SK-N-SH (cell line): ENCODE results near the gene SOBP. TPM values are rescaled to one million over a fixed set of nuclear protein-coding genes. Genes with fewer than 3 reads are reported as not detected.

Experiments used
- CTCF ChIA-PET: fragments of 300-600, 350-600 bp; formaldehyde crosslinking; extraction: SDS; loops from one replicate; lab custom pipeline; 2021; lab: Yijun Ruan, JAX
- POLR2A ChIA-PET: fragments of 350-600 bp; sonication (Branson Sonifier 250); formaldehyde crosslinking; extraction: SDS; loops from one replicate; lab custom pipeline; 2020; ENCODE audit warnings: antibody characterized with exemption, inconsistent platforms; lab: Yijun Ruan, JAX
- DNase-seq: peaks from one replicate; pipeline ENCODE4 v3.0.0; 2012
- H2AFZ ChIP-seq: fragments of 200-600 bp; sonication (generic); 2 replicates; pipeline ENCODE4 v1.8.1; 2016; ENCODE audit warnings: antibody characterized with exemption, mild to moderate bottlenecking, low read depth
- H3F3A ChIP-seq: fragments of 200-600 bp; sonication (generic); replicated peaks from 2 replicates; pipeline ENCODE3; 2016; ENCODE audit warnings: antibody characterized with exemption, mild to moderate bottlenecking; ENCODE audit not compliant: insufficient read depth
- H3K27ac ChIP-seq, 2 experiments: fragments of 200-500 bp in 1 of 2; fragments of 200-600 bp in 1 of 2; sonication (Bioruptor generic) in 1 of 2; sonication (generic), shearing (Covaris generic) in 1 of 2; 2 replicates each; pipeline versions ENCODE4 v1.5.1 to v1.6.1; 2014 to 2016; ENCODE audit warnings: low read depth in 2 of 2, inconsistent platforms in 1 of 2, low read length in 1 of 2, mild to moderate bottlenecking in 1 of 2, mixed read lengths in 1 of 2
- H3K27me3 ChIP-seq: fragments of 200-600 bp; sonication (generic), shearing (Covaris generic); 2 replicates; pipeline ENCODE4 v1.6.1; 2016; ENCODE audit warnings: mixed run types; ENCODE audit not compliant: insufficient read depth
- H3K36me3 ChIP-seq, 2 experiments: fragments of 200-500 bp in 1 of 2; fragments of 200-600 bp in 1 of 2; sonication (Bioruptor generic) in 1 of 2; sonication (generic) in 1 of 2; replicated peaks in 1 of 2; 2 replicates each; pipeline versions ENCODE3 to v1.5.1; 2014 to 2016; ENCODE audit warnings: low read length in 1 of 2, mild to moderate bottlenecking in 1 of 2; ENCODE audit not compliant: insufficient read depth in 2 of 2, control insufficient read depth in 1 of 2
- H3K4me1 ChIP-seq, 2 experiments: fragments of 200-500 bp in 1 of 2; fragments of 200-600 bp in 1 of 2; sonication (Bioruptor generic) in 1 of 2; sonication (generic), shearing (Covaris generic) in 1 of 2; 2 replicates each; pipeline versions ENCODE4 v1.5.1 to v1.6.1; 2014 to 2016; ENCODE audit warnings: low read depth in 1 of 2, low read length in 1 of 2, mixed run types in 1 of 2; ENCODE audit not compliant: insufficient read depth in 2 of 2, control insufficient read depth in 1 of 2
- H3K4me2 ChIP-seq: fragments of 200-600 bp; sonication (generic), shearing (Covaris generic); 2 replicates; pipeline ENCODE4 v1.6.1; 2017; ENCODE audit warnings: mixed run types
- H3K4me3 ChIP-seq, 2 experiments: fragments of 200-500 bp in 1 of 2; fragments of 200-600 bp in 1 of 2; sonication (Bioruptor generic) in 1 of 2; sonication (generic), shearing (Covaris generic) in 1 of 2; 2 replicates each; pipeline versions ENCODE4 v1.5.1 to v1.8.1; 2014 to 2016; ENCODE audit warnings: low read depth in 2 of 2, inconsistent platforms in 1 of 2, low read length in 1 of 2, mild to moderate bottlenecking in 1 of 2, mixed read lengths in 1 of 2, moderate library complexity in 1 of 2
- H3K79me2 ChIP-seq: fragments of 200-600 bp; sonication (generic); 2 replicates; pipeline ENCODE4 v1.8.1; 2017; ENCODE audit warnings: mild to moderate bottlenecking; ENCODE audit not compliant: insufficient read depth
- H3K9ac ChIP-seq: fragments of 200-600 bp; sonication (generic); 2 replicates; pipeline ENCODE4 v1.6.1; 2017; ENCODE audit warnings: mixed run types
- H3K9me2 ChIP-seq: fragments of 200-600 bp; sonication (generic); 2 replicates; pipeline ENCODE4 v1.6.1; 2017; ENCODE audit warnings: mixed run types
- H3K9me3 ChIP-seq: fragments of 200-600 bp; sonication (generic); 2 replicates; pipeline ENCODE4 v1.6.1; 2017; ENCODE audit warnings: mixed run types, mild to moderate bottlenecking, moderate library complexity
- H4K20me1 ChIP-seq: fragments of 200-600 bp; sonication (generic); 2 replicates; pipeline ENCODE4 v1.6.1; 2017; ENCODE audit warnings: mild to moderate bottlenecking, mixed run types; ENCODE audit not compliant: insufficient read depth
- CHD2 ChIP-seq: fragments of 150-350 bp; IDR thresholded peaks from 2 replicates; pipeline ENCODE4 v1.6.1; 2018; ENCODE audit warnings: low read length; ENCODE audit not compliant: partially characterized antibody
- ELF1 ChIP-seq: IDR thresholded peaks from 2 replicates; pipeline ENCODE4 v1.4.0; 2012
- EZH2phosphoT487 ChIP-seq: fragments of 200-600 bp; sonication (generic); IDR thresholded peaks from 2 replicates; pipeline ENCODE4 v1.6.1; 2017; ENCODE audit warnings: low read depth, mixed run types, mild to moderate bottlenecking, antibody characterized with exemption, moderate library complexity, borderline replicate concordance
- FOSL2 ChIP-seq: IDR thresholded peaks from 2 replicates; pipeline ENCODE4 v1.4.0; 2012; ENCODE audit warnings: low read depth, mild to moderate bottlenecking, moderate library complexity, borderline replicate concordance
- GABPA ChIP-seq: IDR thresholded peaks from 2 replicates; pipeline ENCODE4 v1.4.0; 2012; ENCODE audit warnings: low read depth, mild to moderate bottlenecking
- GATA2 ChIP-seq: sonication (generic); formaldehyde crosslinking; IDR thresholded peaks from 2 replicates; pipeline ENCODE4 v1.5.0; 2020; ENCODE audit warnings: mild to moderate bottlenecking, missing genetic modification reagents
- IRF3 ChIP-seq: fragments of 150-350 bp; IDR thresholded peaks from 2 replicates; pipeline ENCODE4 v1.6.1; 2016; ENCODE audit warnings: mild to moderate bottlenecking, low read depth, low read length
- MAX ChIP-seq: IDR thresholded peaks from 2 replicates; pipeline ENCODE4 v1.4.0; 2012; ENCODE audit warnings: low read depth
- MEF2A ChIP-seq: IDR thresholded peaks from 2 replicates; pipeline ENCODE4 v1.4.0; 2012; ENCODE audit warnings: low read depth, borderline replicate concordance
- NRF1 ChIP-seq: IDR thresholded peaks from 2 replicates; pipeline ENCODE4 v1.6.1; 2012; ENCODE audit warnings: low read depth, mild to moderate bottlenecking, low read length
- PBX3 ChIP-seq: IDR thresholded peaks from 2 replicates; pipeline ENCODE4; 2012
- POLR2AphosphoS5 ChIP-seq: IDR thresholded peaks from 2 replicates; pipeline ENCODE4 v1.6.1; 2012; ENCODE audit warnings: low read depth, low read length
- RFX5 ChIP-seq: IDR thresholded peaks from 2 replicates; pipeline ENCODE4 v1.6.1; 2012; ENCODE audit warnings: mild to moderate bottlenecking, improper control_type of control experiment, low read length
- RXRA ChIP-seq: IDR thresholded peaks from 2 replicates; pipeline ENCODE4 v1.4.0; 2012; ENCODE audit warnings: low read depth, mild to moderate bottlenecking, borderline replicate concordance
- SIN3A ChIP-seq: IDR thresholded peaks from 2 replicates; pipeline ENCODE4 v1.6.1; 2012; ENCODE audit warnings: low read depth, mild to moderate bottlenecking, low read length, moderate library complexity, borderline replicate concordance
- SMC3 ChIP-seq: IDR thresholded peaks from 2 replicates; pipeline ENCODE4 v1.6.1; 2012; ENCODE audit warnings: low read depth, low read length, improper control_type of control experiment
- USF2 ChIP-seq: fragments of 150-350 bp; IDR thresholded peaks from 2 replicates; pipeline ENCODE4 v1.6.1; 2017; ENCODE audit warnings: antibody characterized with exemption, low read length, low read depth, borderline replicate concordance
- ZBTB33 ChIP-seq: IDR thresholded peaks from 2 replicates; pipeline ENCODE4 v1.4.0; 2012; ENCODE audit warnings: low read depth, borderline replicate concordance
- WGBS: methylation state at CpG from one replicate; pipeline ENCODE4 v1.1.6; 2017; ENCODE audit warnings: low lambda C conversion rate; 5-methylcytosine and 5-hydroxymethylcytosine counted together
- polyA plus RNA-seq, 3 experiments: library from polyadenylated mRNA; depleted of rRNA; stranded (reverse); fragments of >200 nt; gene quantifications; 2 replicates each; pipeline ENCODE4 v1.2.3, GENCODE V29; 2012

Gene SOBP
- polyA plus RNA-seq, 1 of the 3 experiments (the other 2 are of a cell fraction): 0.61 TPM

- WGBS: 66% methylated on average over 3 of the region's 3 CpGs
- H3K9me2 ChIP-seq: no peaks in the 10 kb centered on the region
- ChIA-PET CTCF (interaction anchor here (0.9 to 3.3 kb wide), 3 partner anchors 10 to 206 kb away, joined by 3 to 12 read pairs (median 4); no protein-coding TSS in a partner anchor), POLR2A (no interaction called here)
- DNase-seq: no peak
- H2AFZ ChIP-seq: no peak overlapping the region
- no peaks in the 10 kb centered on the region for H3K9me3 ChIP-seq
- H3K9ac ChIP-seq: no peak overlapping the region
- H3F3A ChIP-seq: no peaks in the 10 kb centered on the region
- H3K4me1 ChIP-seq: peaks cover 0 to 17% of the 10 kb centered on the region in 2 experiments; a peak in 1 of 4 replicates
- H4K20me1 ChIP-seq: no peaks in the 10 kb centered on the region
- no peak overlapping the region for H3K4me3 ChIP-seq
- H3K27ac ChIP-seq: no peak overlapping the region
- no peak for TF ChIP-seq MAX
- TF ChIP-seq ZBTB33: no peak
- TF ChIP-seq RFX5: no peak
- no peak for TF ChIP-seq PBX3
- TF ChIP-seq GABPA: no peak
- no peak for TF ChIP-seq NRF1
- TF ChIP-seq USF2: no peak
- no peak for TF ChIP-seq ELF1
- no peak for TF ChIP-seq MEF2A
- no peak for TF ChIP-seq RXRA
- no peak for TF ChIP-seq FOSL2
- no peak for TF ChIP-seq EZH2phosphoT487
- no peak for TF ChIP-seq GATA2
- no peak for TF ChIP-seq SMC3
- TF ChIP-seq SIN3A: no peak
- no peak for TF ChIP-seq IRF3
- TF ChIP-seq CHD2: no peak
- TF ChIP-seq POLR2AphosphoS5: no peak
- TF ChIP-seq, all 33 proteins: peak for 0
- Histone ChIP-seq H3K36me3 (no peaks in the 10 kb centered on the region), H3K79me2 (no peaks in the 10 kb centered on the region), H3K4me2 (no peak overlapping the region), H3K27me3 (no peaks in the 10 kb centered on the region)
Measured at GRCh38 chr6:107642861-107643328, 153.0 kb downstream of the SOBP start.
